Measurements from ENCODE around the gene PRPF39.
A peak's percentile ranks its signal among the peaks of the same experiment; 100 is the strongest.

Gene PRPF39

DNA sequence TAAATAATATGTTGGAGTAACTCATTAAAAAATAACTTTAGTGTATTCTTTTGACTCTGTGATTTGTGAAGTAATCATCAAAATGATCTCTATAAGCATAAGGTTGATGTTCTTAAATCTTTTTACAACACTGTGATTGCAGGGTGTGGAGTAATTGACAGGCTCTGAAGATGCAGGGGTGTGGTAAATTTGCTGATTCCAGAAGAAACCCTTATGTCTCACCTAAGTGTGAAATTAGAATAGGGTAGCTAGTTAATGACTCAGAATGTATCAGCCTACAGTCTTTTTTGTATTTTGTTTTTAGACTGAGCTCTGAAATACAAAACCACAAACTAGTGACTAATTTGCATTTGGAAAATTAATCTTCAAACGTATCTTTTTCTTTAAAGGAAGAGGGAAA is 5.9 kb downstream of the PRPF39 start:
- peak overlapping the region; percentile 42 for H3K4me3 ChIP-seq (ENCODE audit: low read length, poor library complexity, severe bottlenecking)
- no peak overlapping the region for H2AFZ ChIP-seq (ENCODE audit: low read length)
- no peaks in the 10 kb centered on the region for H3K9me2 ChIP-seq (replicated peaks; ENCODE audit: low read depth, low read length)
- H3K4me1 ChIP-seq (ENCODE audit: insufficient read depth, low read length, poor library complexity, severe bottlenecking), result peaks cover 63% of the 10 kb centered on the region
- H3K36me3 ChIP-seq (ENCODE audit: insufficient read depth, low read length), result 0 out of 2 replicates have a peak, but pooled peaks cover 2% of the 10 kb centered on the region
- no peaks in the 10 kb centered on the region for H3F3A ChIP-seq (ENCODE audit: low read depth)
- no peaks in the 10 kb centered on the region for H3K9me3 ChIP-seq (ENCODE audit: insufficient read depth, low read depth, low read length)
- H3K9ac ChIP-seq (ENCODE audit: low read depth, low read length, poor library complexity, severe bottlenecking), result no peak overlapping the region
- H3K4me2 ChIP-seq (ENCODE audit: low read depth, low read length, poor library complexity, severe bottlenecking), result peak overlapping the region; percentile 100
- peaks cover 74% of the 10 kb centered on the region for H4K20me1 ChIP-seq (ENCODE audit: insufficient read depth, low read length, poor library complexity, severe bottlenecking)
- TF ChIP-seq EZH2phosphoT487 (IDR thresholded peaks at IDR 0.05; ENCODE audit: borderline replicate concordance), result no peak
- TF ChIP-seq, protein P1, sequence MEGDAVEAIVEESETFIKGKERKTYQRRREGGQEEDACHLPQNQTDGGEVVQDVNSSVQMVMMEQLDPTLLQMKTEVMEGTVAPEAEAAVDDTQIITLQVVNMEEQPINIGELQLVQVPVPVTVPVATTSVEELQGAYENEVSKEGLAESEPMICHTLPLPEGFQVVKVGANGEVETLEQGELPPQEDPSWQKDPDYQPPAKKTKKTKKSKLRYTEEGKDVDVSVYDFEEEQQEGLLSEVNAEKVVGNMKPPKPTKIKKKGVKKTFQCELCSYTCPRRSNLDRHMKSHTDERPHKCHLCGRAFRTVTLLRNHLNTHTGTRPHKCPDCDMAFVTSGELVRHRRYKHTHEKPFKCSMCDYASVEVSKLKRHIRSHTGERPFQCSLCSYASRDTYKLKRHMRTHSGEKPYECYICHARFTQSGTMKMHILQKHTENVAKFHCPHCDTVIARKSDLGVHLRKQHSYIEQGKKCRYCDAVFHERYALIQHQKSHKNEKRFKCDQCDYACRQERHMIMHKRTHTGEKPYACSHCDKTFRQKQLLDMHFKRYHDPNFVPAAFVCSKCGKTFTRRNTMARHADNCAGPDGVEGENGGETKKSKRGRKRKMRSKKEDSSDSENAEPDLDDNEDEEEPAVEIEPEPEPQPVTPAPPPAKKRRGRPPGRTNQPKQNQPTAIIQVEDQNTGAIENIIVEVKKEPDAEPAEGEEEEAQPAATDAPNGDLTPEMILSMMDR (conservative IDR thresholded peaks at IDR 0.05; ENCODE audit: low read length), result no peak
- peaks cover 95% of the 10 kb centered on the region for H3K79me2 ChIP-seq (ENCODE audit: insufficient read depth, low read length)
- H3K27me3 ChIP-seq (ENCODE audit: insufficient read depth, low read length, poor library complexity, severe bottlenecking), result no peaks in the 10 kb centered on the region

- Histone ChIP-seq H3K4me3 (ENCODE audit: low read length, poor library complexity, severe bottlenecking) (no peak overlapping the region), H3K9me3 (ENCODE audit: insufficient read depth, low read depth, low read length) (no peaks in the 10 kb centered on the region), H3K36me3 (ENCODE audit: insufficient read depth, low read length) (peaks cover 18% of the 10 kb centered on the region), H3K4me1 (ENCODE audit: insufficient read depth, low read length, poor library complexity, severe bottlenecking) (peaks cover 44% of the 10 kb centered on the region), H2AFZ (ENCODE audit: low read length) (no peak overlapping the region), H4K20me1 (ENCODE audit: insufficient read depth, low read length, poor library complexity, severe bottlenecking) (peaks cover 55% of the 10 kb centered on the region), H3K4me2 (ENCODE audit: low read depth, low read length, poor library complexity, severe bottlenecking) (peak overlapping the region; percentile 100), H3K79me2 (ENCODE audit: insufficient read depth, low read length) (peaks cover 83% of the 10 kb centered on the region), H3K9ac (ENCODE audit: low read depth, low read length, poor library complexity, severe bottlenecking) (no peak overlapping the region), H3K9me2 (replicated peaks; ENCODE audit: low read depth, low read length) (no peaks in the 10 kb centered on the region), H3F3A (ENCODE audit: low read depth) (no peaks in the 10 kb centered on the region), H3K27me3 (ENCODE audit: insufficient read depth, low read length, poor library complexity, severe bottlenecking) (no peaks in the 10 kb centered on the region)
- TF ChIP-seq EZH2phosphoT487 (IDR thresholded peaks at IDR 0.05; ENCODE audit: borderline replicate concordance), result no peak
- TF ChIP-seq, protein P1 (conservative IDR thresholded peaks at IDR 0.05; ENCODE audit: low read length), result no peak
Measured at GRCh38 chr14:45091710-45092109, 7.8 kb downstream of the PRPF39 start.

GRCh38 chr14:45094275-45094674 is 10.4 kb downstream of the PRPF39 start:
- no peaks in the 10 kb centered on the region for H3F3A ChIP-seq (ENCODE audit: low read depth)
- TF ChIP-seq EZH2phosphoT487 (IDR thresholded peaks at IDR 0.05; ENCODE audit: borderline replicate concordance), result no peak
- TF ChIP-seq, protein P1 (conservative IDR thresholded peaks at IDR 0.05; ENCODE audit: low read length), result no peak
- no peak overlapping the region for H3K4me2 ChIP-seq (ENCODE audit: low read depth, low read length, poor library complexity, severe bottlenecking)
- H3K9me2 ChIP-seq (replicated peaks; ENCODE audit: low read depth, low read length), result no peaks in the 10 kb centered on the region
- peaks cover 34% of the 10 kb centered on the region for H4K20me1 ChIP-seq (ENCODE audit: insufficient read depth, low read length, poor library complexity, severe bottlenecking)
- no peak overlapping the region for H3K4me3 ChIP-seq (ENCODE audit: low read length, poor library complexity, severe bottlenecking)
- peaks cover 23% of the 10 kb centered on the region for H3K4me1 ChIP-seq (ENCODE audit: insufficient read depth, low read length, poor library complexity, severe bottlenecking)
- no peak overlapping the region for H3K9ac ChIP-seq (ENCODE audit: low read depth, low read length, poor library complexity, severe bottlenecking)
- no peak overlapping the region for H2AFZ ChIP-seq (ENCODE audit: low read length)
- H3K9me3 ChIP-seq (ENCODE audit: insufficient read depth, low read depth, low read length), result no peaks in the 10 kb centered on the region
- H3K79me2 ChIP-seq (ENCODE audit: insufficient read depth, low read length), result peaks cover 58% of the 10 kb centered on the region
- peaks cover 36% of the 10 kb centered on the region for H3K36me3 ChIP-seq (ENCODE audit: insufficient read depth, low read length)
- no peaks in the 10 kb centered on the region for H3K27me3 ChIP-seq (ENCODE audit: insufficient read depth, low read length, poor library complexity, severe bottlenecking)

All from Loucy (cell line).